IMR-90 (cell line): ENCODE results near the gene MAP4. TPM values are rescaled to one million over a fixed set of nuclear protein-coding genes. Genes with fewer than 3 reads are reported as not detected.

Experiments
- ATAC-seq: fragments of 200-7000 bp; cut with Tn5 transposase; 2 replicates; pipeline ENCODE4 v1.9.1; 2020; ENCODE audit warnings: low read depth, mild to moderate bottlenecking, moderate library complexity
- BruUV-seq: library from RNA; stranded (reverse); fragments of 400-500 nt; replicated peaks from 2 replicates; lab custom pipeline; 2021; lab: Mats Ljungman, UMichigan
- CTCF ChIA-PET: fragments of 300-600 bp; formaldehyde crosslinking; extraction: SDS; loops from one replicate; lab custom pipeline; 2021; ENCODE audit warnings: antibody characterized with exemption; lab: Yijun Ruan, JAX
- POLR2A ChIA-PET: fragments of 300-600 bp; sonication (Branson Sonifier 250); formaldehyde crosslinking; loops from one replicate; lab custom pipeline; 2022; ENCODE audit warnings: antibody characterized with exemption; ENCODE audit not compliant: unreplicated experiment; lab: Charles Lee
- DNase-seq: peaks from one replicate; pipeline ENCODE4 v3.0.0; 2013
- H2AFZ ChIP-seq: replicated peaks from 2 replicates; pipeline ENCODE3; 2013; ENCODE audit warnings: low read length, mild to moderate bottlenecking; ENCODE audit not compliant: poor library complexity
- H2AK5ac ChIP-seq: 2 replicates; pipeline ENCODE4 v1.6.1; 2013; ENCODE audit warnings: low read depth, low read length, inconsistent platforms
- H2AK9ac ChIP-seq: replicated peaks from 2 replicates; pipeline ENCODE3; 2013; ENCODE audit warnings: mild to moderate bottlenecking, low read depth, low read length, moderate library complexity; ENCODE audit not compliant: poor library complexity
- H2BK120ac ChIP-seq: 2 replicates; pipeline ENCODE4 v1.6.1; 2013; ENCODE audit warnings: low read depth, low read length, inconsistent platforms
- H2BK15ac ChIP-seq: 3 replicates; pipeline ENCODE4 v1.6.1; 2013; ENCODE audit warnings: low read depth, low read length, inconsistent platforms
- H2BK20ac ChIP-seq: 2 replicates; pipeline ENCODE4 v1.6.1; 2013; ENCODE audit warnings: low read depth, mild to moderate bottlenecking, inconsistent platforms, low read length, moderate library complexity
- H2BK5ac ChIP-seq: 2 replicates; pipeline ENCODE4 v1.6.1; 2013; ENCODE audit warnings: mild to moderate bottlenecking, low read depth, low read length, inconsistent platforms; ENCODE audit not compliant: poor library complexity, severe bottlenecking
- H3K14ac ChIP-seq: replicated peaks from 2 replicates; pipeline ENCODE4 v1.6.1; 2013; ENCODE audit warnings: low read depth, low read length, inconsistent platforms
- H3K18ac ChIP-seq: 2 replicates; pipeline ENCODE4 v1.6.1; 2013; ENCODE audit warnings: low read depth, low read length, control low read depth
- H3K23ac ChIP-seq: 2 replicates; pipeline ENCODE4 v1.6.1; 2013; ENCODE audit warnings: low read depth, low read length, inconsistent platforms
- H3K27ac ChIP-seq: 2 replicates; pipeline ENCODE4 v1.5.1; 2013; ENCODE audit warnings: mild to moderate bottlenecking, control low read depth, low read length; ENCODE audit not compliant: insufficient read depth
- H3K27me3 ChIP-seq: 2 replicates; pipeline ENCODE4 v1.6.1; 2013; ENCODE audit warnings: low read length; ENCODE audit not compliant: control insufficient read depth, insufficient read depth
- H3K36me3 ChIP-seq: 2 replicates; pipeline ENCODE4 v1.6.1; 2013; ENCODE audit warnings: low read length, mixed read lengths; ENCODE audit not compliant: control insufficient read depth, insufficient read depth
- H3K4ac ChIP-seq: 2 replicates; pipeline ENCODE4 v1.6.1; 2013; ENCODE audit warnings: low read depth, low read length, inconsistent platforms
- H3K4me1 ChIP-seq: 2 replicates; pipeline ENCODE4 v1.6.1; 2013; ENCODE audit warnings: low read length, mixed read lengths; ENCODE audit not compliant: control insufficient read depth, insufficient read depth
- H3K4me2 ChIP-seq: 2 replicates; pipeline ENCODE4 v1.6.1; 2013; ENCODE audit warnings: low read depth, mild to moderate bottlenecking, control low read depth, low read length, moderate library complexity
- H3K4me3 ChIP-seq: 2 replicates; pipeline ENCODE4 v1.5.1; 2013; ENCODE audit warnings: low read depth, mild to moderate bottlenecking, control low read depth, low read length, moderate library complexity; ENCODE audit not compliant: insufficient read depth
- H3K56ac ChIP-seq: 2 replicates; pipeline ENCODE4 v1.6.1; 2013; ENCODE audit warnings: low read length, inconsistent platforms; ENCODE audit not compliant: insufficient read depth; ENCODE audit errors: extremely low read depth
- H3K79me1 ChIP-seq, 2 experiments: 2 replicates each; pipeline ENCODE4 v1.6.1; 2013; ENCODE audit warnings: low read length in 2 of 2, inconsistent platforms in 1 of 2, low read depth in 1 of 2
- H3K9ac ChIP-seq: 2 replicates; pipeline ENCODE4 v1.6.1; 2013; ENCODE audit warnings: low read depth, low read length, control low read depth
- H3K9me1 ChIP-seq: 2 replicates; pipeline ENCODE4 v1.6.1; 2013; ENCODE audit warnings: low read length, inconsistent platforms; ENCODE audit not compliant: insufficient read depth
- H3K9me3 ChIP-seq: 2 replicates; pipeline ENCODE4 v1.6.1; 2013; ENCODE audit warnings: low read length; ENCODE audit not compliant: control insufficient read depth, insufficient read depth
- H4K20me1 ChIP-seq: 2 replicates; pipeline ENCODE4 v1.6.1; 2013; ENCODE audit warnings: low read length, inconsistent platforms; ENCODE audit not compliant: insufficient read depth
- H4K5ac ChIP-seq: 2 replicates; pipeline ENCODE4 v1.6.1; 2013; ENCODE audit warnings: mild to moderate bottlenecking, low read depth, low read length, control low read depth
- H4K8ac ChIP-seq, 2 experiments: 2 replicates each; pipeline ENCODE4 v1.6.1; 2013; ENCODE audit warnings: low read depth in 2 of 2, low read length in 2 of 2, control low read depth in 1 of 2, inconsistent platforms in 1 of 2
- H4K91ac ChIP-seq: 2 replicates; pipeline ENCODE4 v1.6.1; 2013; ENCODE audit warnings: low read depth, low read length, inconsistent platforms; ENCODE audit not compliant: insufficient read depth
- BHLHE40 ChIP-seq: fragments of 150-350 bp; IDR thresholded peaks from 2 replicates; pipeline ENCODE4 v1.6.1; 2016; ENCODE audit warnings: mild to moderate bottlenecking, low read depth, low read length
- CHD1 ChIP-seq: IDR thresholded peaks from 2 replicates; pipeline ENCODE4 v1.6.1; 2012; ENCODE audit warnings: low read depth, low read length, improper control_type of control experiment
- POLR2A ChIP-seq: IDR thresholded peaks from 2 replicates; pipeline ENCODE4 v1.6.1; 2012; ENCODE audit warnings: mild to moderate bottlenecking, low read depth, low read length
- WGBS, 2 experiments: methylation state at CpG; one replicate each; pipeline versions ENCODE4 v1.1.5 to v1.1.7; 2013; ENCODE audit warnings: missing lambda C conversion rate in 2 of 2; ENCODE audit not compliant: insufficient read length in 1 of 2; ENCODE audit errors: extremely low coverage in 2 of 2; 5-methylcytosine and 5-hydroxymethylcytosine counted together
- dilution Hi-C: fragments of 300-500 bp; cut with HindIII; formaldehyde crosslinking; loops from one replicate; pipeline ENCODE4 v1.14.3; 2018; ENCODE audit warnings: low sequenced_read_pairs; ENCODE audit not compliant: unreplicated experiment
- in situ Hi-C: fragments of 300-500 bp; cut with MboI; formaldehyde crosslinking; loops from 3 replicates; pipeline ENCODE4 v1.14.3; 2019; ENCODE audit warnings: low sequenced_read_pairs, inconsistent platforms, mixed read lengths
- intact Hi-C: fragments of 100-400 bp; cut with micrococcal nuclease; formaldehyde crosslinking; loops from 2 replicates; pipeline ENCODE4 v1.10.0; 2022
- polyA plus RNA-seq, 3 experiments: library from polyadenylated mRNA; depleted of rRNA; stranded (reverse); fragments of >200 nt; gene quantifications; 2 replicates each; pipeline ENCODE4 v1.2.3, GENCODE V29; 2012; ENCODE audit warnings: low replicate concordance in 1 of 3
- total RNA-seq: library from RNA; depleted of rRNA; stranded (reverse); fragments of >200 nt; gene quantifications from 2 replicates; pipeline ENCODE4 v1.2.3, GENCODE V29; 2012

The MAP4 gene
- total and polyA plus RNA-seq, 2 of the 4 experiments (the other 2 are of a cell fraction) = 87.8 to 216 TPM

DNA sequence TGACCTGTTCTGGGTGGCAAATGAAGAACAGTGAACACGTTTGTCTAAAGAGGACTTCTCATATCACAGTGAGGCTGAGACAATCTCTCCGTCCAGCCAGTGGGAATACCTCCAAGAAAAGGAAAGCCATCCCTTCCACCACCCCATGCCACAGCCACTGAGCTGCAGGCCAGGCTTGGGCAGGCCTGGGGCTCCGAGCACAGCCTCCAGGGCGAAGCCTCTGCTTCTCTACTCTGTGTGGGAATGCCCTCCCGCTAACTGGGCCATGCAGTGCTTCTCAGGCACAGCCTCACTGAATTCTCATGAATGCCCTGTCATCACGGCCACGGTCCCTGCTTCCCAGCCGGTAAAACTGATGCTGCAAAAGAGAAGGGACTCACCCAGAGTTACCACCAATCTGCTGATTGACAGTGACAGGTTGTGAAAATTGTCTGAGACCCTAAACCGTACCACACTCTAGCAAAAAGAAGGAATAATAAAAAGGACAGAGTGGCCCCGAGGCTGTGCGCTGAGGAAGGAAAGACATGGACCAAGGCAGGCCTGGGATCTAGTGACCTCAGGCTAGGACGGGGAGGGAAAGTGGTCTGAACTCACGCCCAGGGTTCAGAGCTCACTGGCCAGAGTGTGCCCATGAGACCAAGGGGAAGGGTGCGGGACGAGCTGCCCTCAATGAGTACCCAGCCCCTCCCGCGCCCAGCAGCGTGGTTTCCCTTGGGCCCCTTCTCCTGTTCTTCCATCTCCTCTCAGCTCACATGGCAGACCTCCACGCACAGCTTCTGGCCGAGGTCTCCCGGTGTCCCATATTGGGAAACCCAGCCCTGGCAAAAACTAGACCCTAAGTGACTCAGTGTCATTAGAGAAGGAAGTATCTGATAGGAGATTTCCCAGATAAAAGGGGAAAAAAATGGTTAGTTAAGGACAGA lies 160.5 kb downstream of the MAP4 start:
- Histone ChIP-seq H3K9ac (no peak overlapping the region), H3K9me3 (no peaks in the 10 kb centered on the region), H3K9me1 (0 out of 2 replicates have a peak, but pooled peaks cover 5% of the 10 kb centered on the region), H3K36me3 (peaks cover 77% of the 10 kb centered on the region), H4K91ac (no peak overlapping the region), H4K5ac (no peak overlapping the region), H4K8ac (no peak overlapping the region), H2BK15ac (no peak overlapping the region), H2BK20ac (no peak overlapping the region), H2AFZ (no peak overlapping the region), H2AK5ac (no peak overlapping the region), H2BK120ac (no peak overlapping the region), H3K56ac (no peak overlapping the region), H4K20me1 (peaks cover 11% of the 10 kb centered on the region), H3K4ac (no peak overlapping the region), H2AK9ac (no peak overlapping the region), H3K4me1 (no peaks in the 10 kb centered on the region), H3K23ac (no peak overlapping the region), H3K14ac (no peak overlapping the region), H3K18ac (no peak overlapping the region), H3K79me1 (peaks cover 9 to 28% of the 10 kb centered on the region in 2 experiments; a peak in 3 of 4 replicates), H3K4me3 (no peak overlapping the region), H3K27me3 (no peaks in the 10 kb centered on the region), H3K27ac (no peak overlapping the region), H2BK5ac (no peak overlapping the region), H3K4me2 (no peak overlapping the region)
- TF ChIP-seq CHD1 (no peak), BHLHE40 (no peak), POLR2A (no peak)
- ATAC-seq (no peak), DNase-seq (no peak)
- WGBS, 2 experiments = 92% methylated on average over 11 of the region's 21 CpGs; no CpG with 5 or more reads in 1 of the 2 experiments
- intact Hi-C loops (no loop called here), dilution Hi-C loops (no loop called here), in situ Hi-C loops (no loop called here)
- BruUV-seq = no TSS peak
- ChIA-PET CTCF (interaction anchor here (0.6 kb wide), 1 partner anchor 269 kb away, joined by 4 read pairs; no protein-coding TSS in a partner anchor), POLR2A (no interaction called here)
